ENCODE results near the gene SNAI3.

GRCh38 chr16:88719933-88720296 lies 33.6 kb upstream of the SNAI3 start:
- TF ChIP-seq POLR2A (IDR thresholded peaks at IDR 0.05) = no peak
- no peak for TF ChIP-seq CTCF (IDR thresholded peaks at IDR 0.05)

Measured in uterus (tissue), 2 donors.